ENCODE data around the gene BPIFB1. TPM values are rescaled to one million over a fixed set of nuclear protein-coding genes. Genes with fewer than 3 reads are reported as not detected.
A peak's percentile ranks its signal among the peaks of the same experiment; 100 is the strongest.

Gene BPIFB1
- total and polyA plus RNA-seq, 2 of the 13 experiments (the other 11 are each of a cell fraction or from before 2014, with no cell fraction given), result 0.82 to 4.4 TPM

GRCh38 chr20:33323236-33323635 is 40.2 kb downstream of the BPIFB1 start (continued):
- no peak for TF ChIP-seq ARID3A (IDR thresholded peaks at IDR 0.05; ENCODE audit: low read depth, low read length)
- TF ChIP-seq MIER3 (CRISPR knock-in tag; IDR thresholded peaks at IDR 0.05; ENCODE audit: borderline replicate concordance), result no peak
- TF ChIP-seq SALL1 (CRISPR knock-in tag; IDR thresholded peaks at IDR 0.05), result 0 out of 2 replicates have a peak, but pooled peaks have one; percentile 34
- no peak for TF ChIP-seq MTA1 (CRISPR knock-in tag; IDR thresholded peaks at IDR 0.05; ENCODE audit: borderline replicate concordance)
- no peak for TF ChIP-seq TFE3 (CRISPR knock-in tag; IDR thresholded peaks at IDR 0.05)
- no peak for TF ChIP-seq ZNF570 (CRISPR knock-in tag; IDR thresholded peaks at IDR 0.05; ENCODE audit: borderline replicate concordance)
- no peak for TF ChIP-seq ZNF607 (CRISPR knock-in tag; IDR thresholded peaks at IDR 0.05; ENCODE audit: borderline replicate concordance)
- TF ChIP-seq CREB3 (CRISPR knock-in tag; IDR thresholded peaks at IDR 0.05), result no peak
- no peak for TF ChIP-seq HOXA9 (CRISPR knock-in tag; IDR thresholded peaks at IDR 0.05; ENCODE audit: borderline replicate concordance)
- no peak for TF ChIP-seq ZNF407 (CRISPR knock-in tag; IDR thresholded peaks at IDR 0.05; ENCODE audit: not compliant biosample characterization)
- TF ChIP-seq ZNF484 (CRISPR knock-in tag; IDR thresholded peaks at IDR 0.05; ENCODE audit: borderline replicate concordance, low read depth), result no peak
- TF ChIP-seq ZNF260 (CRISPR knock-in tag; IDR thresholded peaks at IDR 0.05; ENCODE audit: borderline replicate concordance, low read depth), result no peak
- TF ChIP-seq ZKSCAN1 (IDR thresholded peaks at IDR 0.05; ENCODE audit: low read length), result no peak
- TF ChIP-seq, protein P1, sequence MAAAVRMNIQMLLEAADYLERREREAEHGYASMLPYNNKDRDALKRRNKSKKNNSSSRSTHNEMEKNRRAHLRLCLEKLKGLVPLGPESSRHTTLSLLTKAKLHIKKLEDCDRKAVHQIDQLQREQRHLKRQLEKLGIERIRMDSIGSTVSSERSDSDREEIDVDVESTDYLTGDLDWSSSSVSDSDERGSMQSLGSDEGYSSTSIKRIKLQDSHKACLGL (CRISPR knock-in tag; IDR thresholded peaks at IDR 0.05), result no peak
- TF ChIP-seq ZNF12 (CRISPR knock-in tag; IDR thresholded peaks at IDR 0.05), result no peak
- TF ChIP-seq RBM22 (optimal IDR thresholded peaks at IDR 0.05; ENCODE audit: low read length), result no peak
- no peak for TF ChIP-seq PHB2 (IDR thresholded peaks at IDR 0.05; ENCODE audit: partially characterized antibody)
- no peak for TF ChIP-seq ZNF747 (CRISPR knock-in tag; IDR thresholded peaks at IDR 0.05; ENCODE audit: borderline replicate concordance)

Data from HepG2 (cell line).